Activated naive CD4-positive, alpha-beta T cell treated with Interleukin-2 at 50 U/mL for 16 hours (primary cell): ENCODE measurements around the gene JMJD8.

Experiments used
- DNase-seq: peaks from one replicate; pipeline ENCODE4 v3.0.0-alpha.2; 2020

JMJD8 gene

GRCh38 chr16:637081-638018 is 46.8 kb downstream of the JMJD8 start:
- peak; percentile 81 for DNase-seq

GRCh38 chr16:636206-637080 is 47.7 kb downstream of the JMJD8 start, which contains the start of gene METTL26:
METTL26 (minus strand) TSS chr16:636305; CDS start chr16:636290, 15 bp downstream.
- peak; percentile 93 for DNase-seq

- peak; percentile 8 for DNase-seq
Observed at GRCh38 chr16:635573-636205, 48.4 kb downstream of the JMJD8 start.

- no peak for DNase-seq
Observed at GRCh38 chr16:634996-635395, 49.1 kb downstream of the JMJD8 start.

- DNase-seq = no peak
Observed at GRCh38 chr16:634051-634670, 50.0 kb downstream of the JMJD8 start.

- DNase-seq = no peak
Observed at GRCh38 chr16:633336-634050, 50.6 kb downstream of the JMJD8 start.

GRCh38 chr16:632486-633335 is 51.4 kb downstream of the JMJD8 start:
- DNase-seq = no peak

- no peak for DNase-seq
Observed at GRCh38 chr16:631808-632358, 52.3 kb downstream of the JMJD8 start.
